ENCODE results near the gene TMEM54.

DNA sequence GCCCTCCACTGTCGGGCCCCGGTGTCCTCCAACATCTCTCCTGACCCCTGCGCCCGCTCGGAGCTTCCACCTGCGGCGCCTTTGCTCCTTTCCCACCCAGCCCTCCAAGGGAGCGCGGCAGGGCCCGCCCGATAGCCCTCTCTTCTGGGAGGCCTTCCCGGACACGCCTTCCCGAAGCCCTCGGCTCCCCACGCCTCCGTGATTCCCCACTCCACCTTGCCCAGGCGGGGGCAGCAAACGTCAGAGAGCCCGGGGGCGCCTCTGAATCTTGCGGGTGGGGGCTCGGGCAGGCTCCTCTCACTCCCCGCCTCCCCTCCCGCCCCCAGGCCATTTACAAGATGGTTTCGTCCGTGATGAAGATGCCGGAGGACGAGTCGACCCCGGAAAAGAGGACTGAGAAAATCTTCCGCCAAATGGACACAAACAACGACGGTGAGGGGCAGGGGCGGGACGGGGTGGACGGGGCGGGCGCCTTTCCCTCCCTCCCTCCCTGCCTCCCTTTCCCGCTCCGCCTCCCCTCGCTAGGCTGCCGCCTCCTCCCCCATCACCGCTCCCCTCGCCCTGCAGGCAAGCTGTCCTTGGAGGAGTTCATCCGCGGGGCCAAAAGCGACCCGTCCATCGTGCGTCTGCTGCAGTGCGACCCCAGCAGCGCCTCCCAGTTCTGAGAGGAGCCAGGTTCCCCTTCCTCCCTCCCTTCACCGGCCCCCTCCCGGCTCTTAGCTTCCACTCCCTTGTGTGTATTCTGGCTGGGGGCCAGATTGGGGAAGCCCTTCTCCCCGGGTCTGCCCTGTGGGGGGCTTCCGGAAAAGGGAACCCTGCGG, 7.8 kb downstream of the TMEM54 start:
- TF ChIP-seq, protein P1, sequence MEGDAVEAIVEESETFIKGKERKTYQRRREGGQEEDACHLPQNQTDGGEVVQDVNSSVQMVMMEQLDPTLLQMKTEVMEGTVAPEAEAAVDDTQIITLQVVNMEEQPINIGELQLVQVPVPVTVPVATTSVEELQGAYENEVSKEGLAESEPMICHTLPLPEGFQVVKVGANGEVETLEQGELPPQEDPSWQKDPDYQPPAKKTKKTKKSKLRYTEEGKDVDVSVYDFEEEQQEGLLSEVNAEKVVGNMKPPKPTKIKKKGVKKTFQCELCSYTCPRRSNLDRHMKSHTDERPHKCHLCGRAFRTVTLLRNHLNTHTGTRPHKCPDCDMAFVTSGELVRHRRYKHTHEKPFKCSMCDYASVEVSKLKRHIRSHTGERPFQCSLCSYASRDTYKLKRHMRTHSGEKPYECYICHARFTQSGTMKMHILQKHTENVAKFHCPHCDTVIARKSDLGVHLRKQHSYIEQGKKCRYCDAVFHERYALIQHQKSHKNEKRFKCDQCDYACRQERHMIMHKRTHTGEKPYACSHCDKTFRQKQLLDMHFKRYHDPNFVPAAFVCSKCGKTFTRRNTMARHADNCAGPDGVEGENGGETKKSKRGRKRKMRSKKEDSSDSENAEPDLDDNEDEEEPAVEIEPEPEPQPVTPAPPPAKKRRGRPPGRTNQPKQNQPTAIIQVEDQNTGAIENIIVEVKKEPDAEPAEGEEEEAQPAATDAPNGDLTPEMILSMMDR (CRISPR knock-in tag; IDR thresholded peaks at IDR 0.05), result no peak
- TF ChIP-seq CC2D1A (CRISPR knock-in tag; IDR thresholded peaks at IDR 0.05) (no peak), NR2F6 (IDR thresholded peaks at IDR 0.05) (no peak), NR2F6 (CRISPR knock-in tag; IDR thresholded peaks at IDR 0.05) (no peak)
